Activated CD8-positive, alpha-beta memory T cell treated with anti-CD3 and anti-CD28 coated beads for 24 hours (primary cell): ENCODE measurements around the gene CACNB2.

Source experiments
- DNase-seq: peaks from one replicate; pipeline ENCODE4 v3.0.0-alpha.2; 2020

CACNB2 gene

GRCh38 chr10:18297659-18298058 lies 157.4 kb downstream of the CACNB2 start:
- DNase-seq, result no peak

GRCh38 chr10:18298256-18298655 lies 158.0 kb downstream of the CACNB2 start:
- DNase-seq, result no peak

GRCh38 chr10:18303851-18304801 lies 163.9 kb downstream of the CACNB2 start:
- no peak for DNase-seq

GRCh38 chr10:18306031-18306430 lies 165.8 kb downstream of the CACNB2 start:
- no peak for DNase-seq

GRCh38 chr10:18308600-18308999 lies 168.4 kb downstream of the CACNB2 start:
- no peak for DNase-seq

- DNase-seq, result no peak
These were observed 170.5 kb downstream of the CACNB2 start for GRCh38 chr10:18310761-18311160.

GRCh38 chr10:18312374-18313139 lies 172.3 kb downstream of the CACNB2 start:
- DNase-seq, result no peak

GRCh38 chr10:18313140-18313530 lies 172.9 kb downstream of the CACNB2 start:
- no peak for DNase-seq

GRCh38 chr10:18313626-18314025 lies 173.4 kb downstream of the CACNB2 start:
- no peak for DNase-seq

- no peak for DNase-seq
These were observed 179.4 kb downstream of the CACNB2 start for GRCh38 chr10:18319628-18320027.

- DNase-seq, result no peak
These were observed 181.1 kb downstream of the CACNB2 start for GRCh38 chr10:18321371-18321770.

- DNase-seq, result no peak
These were observed 183.7 kb downstream of the CACNB2 start for GRCh38 chr10:18323916-18324315.

- no peak for DNase-seq
These were observed 185.2 kb downstream of the CACNB2 start for GRCh38 chr10:18325410-18325809.

- DNase-seq, result no peak
These were observed 185.8 kb downstream of the CACNB2 start for GRCh38 chr10:18325889-18326531.

GRCh38 chr10:18328941-18329340 lies 188.7 kb downstream of the CACNB2 start:
- DNase-seq, result no peak

- no peak for DNase-seq
These were observed 191.8 kb downstream of the CACNB2 start for GRCh38 chr10:18332048-18332447.

GRCh38 chr10:18332484-18332883 lies 192.3 kb downstream of the CACNB2 start:
- no peak for DNase-seq

- DNase-seq, result no peak
These were observed 193.4 kb downstream of the CACNB2 start for GRCh38 chr10:18333621-18334020.

- no peak for DNase-seq
These were observed 194.1 kb downstream of the CACNB2 start for GRCh38 chr10:18334116-18334867.

- no peak for DNase-seq
These were observed 200.3 kb downstream of the CACNB2 start for GRCh38 chr10:18340496-18341051.

- no peak for DNase-seq
These were observed 200.8 kb downstream of the CACNB2 start for GRCh38 chr10:18341055-18341454.

- no peak for DNase-seq
These were observed 203.3 kb downstream of the CACNB2 start for GRCh38 chr10:18343573-18343972.
